GM11168 (cell line): ENCODE data around the gene ELMOD3.
"Not testable (repeated sequence)": the region's sequence is repeated elsewhere in the genome, so short reads cannot be mapped to it uniquely, and the experiment has no call there.

Experiments
- in situ Hi-C: fragments of 300-500 bp; cut with MboI; formaldehyde crosslinking; loops from one replicate; pipeline ENCODE4 v1.12.0; 2022; ENCODE audit warnings: low sequenced_read_pairs; ENCODE audit not compliant: unreplicated experiment

The ELMOD3 gene

DNA sequence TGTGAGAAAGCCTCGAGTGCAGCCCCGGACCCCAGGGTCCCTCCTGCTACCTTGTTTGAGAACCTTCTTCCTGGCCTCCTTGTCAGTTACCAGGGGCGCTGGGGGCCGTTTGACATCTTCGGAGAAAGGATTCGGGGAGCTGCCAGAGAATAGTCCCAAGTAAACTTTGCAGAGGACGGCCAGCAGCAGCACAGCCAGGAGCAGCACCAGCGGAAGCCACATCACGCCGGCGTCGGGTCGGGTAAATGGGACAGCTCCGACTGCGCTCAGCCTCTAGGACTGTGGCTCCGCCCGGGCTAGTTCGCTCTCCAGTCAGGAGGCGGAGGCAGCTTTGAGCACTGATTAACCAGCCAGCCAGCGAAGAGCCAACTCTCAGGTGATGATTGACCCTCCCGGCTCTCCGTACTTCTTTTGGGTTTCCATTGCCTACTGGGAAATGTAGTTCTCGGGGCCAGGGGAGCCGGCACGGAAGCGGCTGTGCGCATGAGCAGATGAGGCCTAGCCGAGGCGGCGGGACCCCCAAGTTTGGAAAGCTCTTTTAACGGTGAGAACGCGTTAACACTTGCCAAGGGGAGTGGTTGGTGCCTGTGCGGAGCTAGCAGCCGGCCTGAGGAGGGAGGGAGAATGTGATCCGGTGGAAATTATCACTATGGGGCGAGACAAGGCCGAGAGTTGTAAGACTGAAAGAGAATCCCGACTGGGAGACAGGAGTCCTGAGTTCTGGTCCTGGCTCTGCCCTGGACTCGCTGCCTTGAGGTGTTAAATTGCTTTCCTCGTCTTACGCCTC is at the start of gene ELMOD3, which contains the start of gene RETSAT:
Gene ELMOD3, plus strand, starts transcription at position 484 of the 787 bp plus-strand sequence. CDS start 2,430 bp downstream, outside the sequence.
Gene RETSAT, minus strand, starts transcription at position 243 of the 787 bp plus-strand sequence. Its CDS starts 21 bp downstream, at position 222.
- in situ Hi-C loops: no loop called here

GRCh38 chr2:85307527-85307897 is 47.1 kb upstream of the ELMOD3 start:
- in situ Hi-C loops: no loop called here

DNA sequence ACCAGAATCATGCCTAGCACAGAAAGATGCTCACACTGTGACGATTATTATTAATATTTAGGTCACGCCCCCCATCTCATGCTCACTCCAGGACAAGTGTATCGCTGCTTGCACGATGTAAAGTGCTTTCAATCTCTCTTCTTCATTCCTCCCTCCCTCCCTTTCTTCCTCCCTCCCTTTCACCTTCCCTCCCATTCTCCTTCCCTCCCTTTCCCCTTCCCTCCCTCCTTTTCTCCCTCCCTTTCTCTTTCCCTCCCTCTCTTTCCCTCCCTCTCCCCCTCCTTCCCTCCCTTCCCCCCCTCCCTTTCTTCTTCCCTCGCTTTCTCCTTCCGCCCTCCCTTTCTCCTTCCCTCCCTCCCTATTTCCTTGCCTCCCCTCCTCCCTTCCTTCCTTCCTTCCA is 46.4 kb upstream of the ELMOD3 start:
- in situ Hi-C loops: no loop called here

- in situ Hi-C loops: no loop called here
Observed at GRCh38 chr2:85308896-85309555, 45.5 kb upstream of the ELMOD3 start.

- in situ Hi-C loops: no loop called here
Observed at GRCh38 chr2:85309699-85310321, 44.8 kb upstream of the ELMOD3 start.

DNA sequence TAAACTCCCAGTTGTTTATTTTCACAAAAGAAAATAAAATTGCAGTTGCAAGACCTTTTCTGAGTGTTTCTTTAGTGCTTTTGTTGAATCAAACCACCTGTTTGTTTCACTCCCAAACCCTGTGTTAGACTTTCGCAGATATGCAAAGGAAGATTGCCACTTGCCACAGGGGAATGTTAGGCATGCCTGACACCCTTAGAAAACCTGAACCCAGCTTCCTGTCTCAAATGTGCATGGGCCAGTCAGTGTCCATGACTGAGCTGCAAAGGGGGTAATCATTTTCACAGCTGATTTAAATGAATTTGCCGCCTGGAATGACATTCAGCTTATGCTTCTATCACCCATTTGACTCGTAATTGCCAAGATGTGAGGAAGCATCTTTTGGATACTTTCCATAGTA is 44.2 kb upstream of the ELMOD3 start:
- in situ Hi-C loops: no loop called here

- in situ Hi-C loops: no loop called here
Observed at GRCh38 chr2:85312404-85312803, 42.2 kb upstream of the ELMOD3 start.

GRCh38 chr2:85314884-85315242 is 39.7 kb upstream of the ELMOD3 start:
- in situ Hi-C loops: no loop called here

DNA sequence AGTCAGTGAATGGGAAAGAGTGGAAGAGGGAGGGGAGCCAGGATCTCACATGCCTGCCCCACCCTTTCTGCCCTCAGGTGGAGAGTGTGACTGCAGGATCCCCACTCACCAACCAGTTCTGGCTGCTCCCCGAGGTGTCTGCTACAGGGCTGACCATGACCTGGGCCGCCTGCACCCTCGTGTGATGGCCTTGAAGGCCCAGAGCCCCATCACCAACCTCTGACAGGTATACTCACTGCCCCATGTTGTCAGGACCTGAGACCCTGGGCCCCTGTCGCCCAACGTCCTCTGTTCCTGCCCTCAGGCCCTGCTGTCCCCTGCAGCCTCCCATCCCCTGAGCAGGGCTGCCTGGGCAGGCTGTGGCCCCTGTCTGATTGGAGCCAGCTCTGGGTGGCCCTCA is 38.6 kb upstream of the ELMOD3 start:
- in situ Hi-C loops: not testable (repeated sequence)

- in situ Hi-C loops: no loop called here
Observed at GRCh38 chr2:85318222-85319074, 36.1 kb upstream of the ELMOD3 start.

GRCh38 chr2:85319796-85320195 is 34.8 kb upstream of the ELMOD3 start:
- in situ Hi-C loops: no loop called here

GRCh38 chr2:85323351-85323987 is 31.1 kb upstream of the ELMOD3 start:
- in situ Hi-C loops: no loop called here

- in situ Hi-C loops: not testable (repeated sequence)
Observed at GRCh38 chr2:85323988-85324367, 30.6 kb upstream of the ELMOD3 start.

DNA sequence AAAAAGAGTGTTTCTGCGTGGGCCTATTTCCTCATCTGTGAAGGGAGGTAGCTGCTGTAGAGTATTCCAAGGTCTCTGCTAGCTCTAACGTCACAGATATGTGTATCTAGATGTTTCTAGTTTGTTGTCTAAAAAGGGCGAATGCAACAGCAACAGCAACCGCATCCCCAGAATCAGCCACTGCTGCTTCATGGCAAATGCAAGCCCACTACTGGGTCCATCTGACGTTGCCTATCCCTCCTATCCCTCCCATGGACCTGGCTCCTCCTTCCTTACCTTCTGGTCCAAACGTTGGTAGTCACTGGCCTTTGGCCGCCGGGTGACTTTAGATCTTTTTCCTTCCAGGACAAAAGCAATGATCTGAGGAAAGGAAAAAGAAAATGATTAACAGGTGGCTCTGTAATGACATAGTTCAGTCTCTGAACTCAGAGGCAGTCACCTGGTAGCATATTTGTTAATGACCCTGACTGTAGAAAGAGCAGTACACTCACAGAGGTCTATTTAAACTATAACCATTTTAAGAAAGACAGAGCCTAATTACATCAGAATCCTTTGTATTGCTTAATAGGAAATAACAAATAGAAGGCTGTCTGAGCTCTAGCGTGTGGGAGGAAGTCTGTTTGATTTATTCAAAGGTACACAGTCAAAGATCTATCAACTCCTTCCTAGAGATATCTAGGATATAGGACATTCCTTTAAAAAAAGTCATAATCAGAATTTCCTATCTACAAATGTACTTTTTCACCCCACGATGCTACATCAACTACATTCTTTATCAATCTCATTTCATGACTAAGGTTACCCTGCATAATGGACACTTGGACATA is 29.7 kb upstream of the ELMOD3 start:
- in situ Hi-C loops: no loop called here

DNA sequence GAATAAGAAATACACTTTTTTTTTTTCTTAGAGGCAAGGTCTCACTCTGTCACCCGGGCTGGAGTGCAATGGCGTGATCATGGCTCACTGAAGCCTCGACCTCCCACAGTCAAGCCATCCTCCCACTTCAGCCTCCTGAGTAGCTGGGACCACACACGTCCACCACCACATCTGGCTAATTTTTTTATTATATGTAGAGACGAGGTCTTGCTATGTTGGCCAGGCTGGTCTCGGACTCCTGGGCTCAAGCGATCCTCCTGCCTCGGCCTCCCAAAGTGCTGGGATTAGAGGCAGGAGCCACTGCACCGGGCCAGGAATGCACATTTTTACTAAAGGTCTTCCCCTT is 29.1 kb upstream of the ELMOD3 start:
- in situ Hi-C loops: no loop called here

DNA sequence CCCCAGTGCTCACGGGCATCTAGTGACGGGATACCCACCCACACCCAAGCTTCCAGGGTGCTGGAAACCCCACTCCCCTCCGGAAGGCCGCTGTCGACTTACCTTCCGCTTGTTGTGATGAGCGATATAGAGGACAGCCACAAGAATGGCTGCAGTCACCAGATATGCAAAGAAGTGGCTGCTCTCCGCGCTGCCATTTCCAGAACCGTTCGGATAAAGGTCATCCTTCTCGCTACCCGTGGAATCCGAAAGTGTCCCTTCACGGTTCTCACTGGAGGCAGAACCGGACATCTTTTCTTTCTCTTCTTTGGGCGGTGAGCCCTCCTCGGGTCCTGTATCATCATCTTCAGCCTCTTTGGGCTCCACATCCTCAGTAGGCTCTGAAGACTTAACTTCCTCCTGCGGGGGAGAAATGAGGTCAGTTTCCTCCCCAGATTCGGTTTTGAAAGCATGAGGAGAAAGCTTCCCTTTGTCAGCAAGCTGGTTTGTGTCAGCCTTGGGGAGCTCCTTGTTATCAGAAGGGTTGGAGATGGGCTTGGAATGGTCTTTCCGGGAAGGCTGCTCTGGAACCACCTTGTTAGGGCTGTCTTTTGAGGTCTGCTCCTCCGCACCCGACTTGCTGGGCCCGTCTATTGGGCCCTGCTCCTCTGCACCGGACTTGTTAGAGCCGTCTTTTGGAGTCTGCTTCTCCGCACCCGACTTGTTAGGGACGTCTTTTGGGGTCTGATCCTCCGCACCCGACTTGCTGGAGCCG is 28.0 kb upstream of the ELMOD3 start:
- in situ Hi-C loops: no loop called here

- in situ Hi-C loops: no loop called here
Observed at GRCh38 chr2:85327160-85327821, 27.3 kb upstream of the ELMOD3 start.
